Breast epithelium (tissue), 4 donors: ENCODE results near the gene AQP10. TPM values are rescaled to one million over a fixed set of nuclear protein-coding genes. Genes with fewer than 3 reads are reported as not detected.
"Not testable (repeated sequence)": the region's sequence is repeated elsewhere in the genome, so short reads cannot be mapped to it uniquely, and the experiment has no call there.

ENCODE experiments used
- DNase-seq, 2 donors: peaks; one replicate each; pipeline ENCODE4 v3.0.0-alpha.2; 2019; ENCODE audit warnings: low spot score in 2 of 2
- H3K27ac ChIP-seq, 2 donors: fragments of 200-600 bp; sonication (generic) in 1 of 2; one replicate each; pipeline ENCODE4 v1.5.1; 2016 to 2019; ENCODE audit warnings: mild to moderate bottlenecking in 1 of 2
- H3K27me3 ChIP-seq, 2 donors: fragments of 200-600 bp; sonication (generic) in 1 of 2; one replicate each; pipeline versions ENCODE4 v1.5.1 to v1.6.0; 2017 to 2019; ENCODE audit warnings: control low read depth in 1 of 2, mild to moderate bottlenecking in 1 of 2
- H3K36me3 ChIP-seq: fragments of 200-600 bp; one replicate; pipeline ENCODE4 v1.5.1; 2019
- H3K4me1 ChIP-seq, 2 donors: fragments of 200-600 bp; sonication (generic); one replicate each; pipeline ENCODE4 v1.5.1; 2016 to 2019; ENCODE audit warnings: control low read depth in 1 of 2
- H3K4me3 ChIP-seq, 3 donors: fragments of 200-600 bp; sonication (generic); 1 replicate in 2 of 3; 2 replicates in 1 of 3; pipeline ENCODE4 v1.5.1; 2016 to 2019; ENCODE audit warnings: mild to moderate bottlenecking in 3 of 3, moderate library complexity in 2 of 3
- H3K9me3 ChIP-seq, 2 donors: fragments of 200-600 bp; sonication (generic) in 1 of 2; one replicate each; pipeline ENCODE4 v1.5.1; 2016 to 2019; ENCODE audit warnings: control low read depth in 1 of 2
- POLR2A ChIP-seq: fragments of 450-650 bp; IDR thresholded peaks from one replicate; pipeline ENCODE4 v1.6.1; 2016; ENCODE audit warnings: antibody characterized with exemption, mild to moderate bottlenecking, moderate library complexity
- POLR2AphosphoS5 ChIP-seq, 3 donors: sonication (generic); formaldehyde crosslinking; IDR thresholded peaks; one replicate each; pipeline ENCODE4 v1.6.1; 2017; ENCODE audit warnings: antibody characterized with exemption in 3 of 3
- intact Hi-C: fragments of 100-400 bp; cut with DNase I; formaldehyde crosslinking; loops from one replicate; pipeline ENCODE4 v1.15.1; 2023; ENCODE audit warnings: low total_unique reads
- total RNA-seq, 3 donors: library from RNA; depleted of rRNA; stranded (reverse); fragments of >200 nt; gene quantifications; one replicate each; pipeline ENCODE4 v1.1.0, GENCODE V29; 2016
- TF ChIP-seq, protein P1 (sequence below), 3 donors: fragments of 450-650 bp; IDR thresholded peaks; one replicate each; pipeline ENCODE4 v1.5.1; 2016 to 2017; ENCODE audit warnings: antibody characterized with exemption in 3 of 3, mild to moderate bottlenecking in 3 of 3, moderate library complexity in 3 of 3

AQP10 gene
- total RNA-seq, 3 donors from 2014 or later = 0.44 TPM; not detected in 2

DNA sequence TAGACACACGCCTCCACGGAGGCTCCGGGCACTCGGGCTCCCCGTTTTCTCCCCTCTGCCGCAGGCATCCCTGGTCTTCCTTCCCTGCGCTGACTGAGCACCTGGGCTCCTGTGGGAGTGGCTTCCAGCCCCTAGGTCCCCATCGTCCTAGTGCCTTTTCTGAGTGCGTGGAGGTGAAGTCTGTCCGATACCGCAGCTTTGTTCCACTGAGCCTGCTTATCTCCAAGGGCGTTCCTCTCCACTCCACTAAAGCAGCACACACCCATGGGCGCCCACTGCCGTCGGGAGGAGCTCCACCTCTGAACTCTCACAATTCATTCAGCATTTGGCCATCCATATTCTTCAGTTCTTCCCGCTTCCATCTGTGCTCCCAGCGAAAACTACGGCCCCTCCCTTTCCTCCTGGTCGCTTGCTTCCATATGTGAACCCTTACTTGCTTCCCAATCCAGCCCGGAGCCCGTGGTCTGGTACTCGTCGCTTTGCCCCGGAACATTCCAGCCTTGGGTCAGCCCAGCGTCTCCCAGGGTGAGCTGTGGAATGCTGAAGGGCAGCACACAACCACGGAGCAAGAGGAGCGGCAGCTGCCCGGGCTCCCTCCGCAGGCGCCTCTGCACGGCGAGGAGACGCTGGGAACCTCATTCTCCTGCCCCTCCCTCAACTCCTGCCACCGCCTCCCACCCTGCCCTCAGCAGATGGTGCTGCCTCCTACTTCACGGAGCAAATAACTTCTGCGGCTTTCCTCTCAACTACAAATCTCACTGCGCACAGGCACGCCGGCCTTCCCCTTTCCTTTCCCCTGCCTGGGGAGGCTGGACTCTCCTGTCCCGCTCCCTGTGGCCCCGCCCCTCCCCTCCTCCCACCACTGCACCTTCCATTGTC is 31.9 kb downstream of the AQP10 start:
- Histone ChIP-seq H3K9me3 (no peaks in the 10 kb centered on the region), H3K4me3 (peak overlapping the region; percentile 33 to 65 (median 50)), H3K4me1 (no peaks in the 10 kb centered on the region), H3K36me3 (no peaks in the 10 kb centered on the region), H3K27ac (peak overlapping the region; percentile 50 to 52), H3K27me3 (no peaks in the 10 kb centered on the region)
- TF ChIP-seq POLR2AphosphoS5 (IDR thresholded peaks at IDR 0.05) (peak in 1 of 3 donors; percentile 7), POLR2A (no peak)
- intact Hi-C loops = no loop called here
- peak; percentile 30 to 57 for DNase-seq

DNA sequence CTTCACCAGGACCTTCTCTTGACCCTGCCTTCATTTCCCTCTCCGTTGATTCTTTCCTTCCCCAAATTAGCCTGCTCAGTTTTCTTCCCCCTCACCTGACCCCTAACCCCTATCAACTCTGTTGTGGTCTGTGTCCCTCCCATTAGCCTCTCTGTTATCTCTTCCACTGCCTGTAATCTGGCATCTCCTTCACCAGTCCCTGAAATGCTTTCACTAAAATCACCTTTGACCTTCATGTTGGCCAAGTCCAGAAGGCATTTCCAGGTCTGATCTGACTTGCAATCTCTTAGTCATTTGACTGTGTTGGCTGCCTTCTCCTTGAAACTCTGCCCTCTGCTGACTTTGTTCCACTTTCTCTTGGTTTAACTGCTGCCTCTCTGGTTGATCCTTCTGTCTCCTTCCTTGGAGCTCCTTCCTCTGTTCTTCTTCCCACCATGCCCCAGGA is 32.6 kb downstream of the AQP10 start:
- no peaks in the 10 kb centered on the region for H3K27me3 ChIP-seq
- no peak for DNase-seq
- intact Hi-C loops = no loop called here
- H3K36me3 ChIP-seq = no peaks in the 10 kb centered on the region
- H3K4me1 ChIP-seq = no peaks in the 10 kb centered on the region
- H3K4me3 ChIP-seq = peak overlapping the region; percentile 33 to 65 (median 50)
- no peaks in the 10 kb centered on the region for H3K9me3 ChIP-seq
- TF ChIP-seq POLR2AphosphoS5 (IDR thresholded peaks at IDR 0.05) (no peak), POLR2A (no peak)
- TF ChIP-seq, protein P1, sequence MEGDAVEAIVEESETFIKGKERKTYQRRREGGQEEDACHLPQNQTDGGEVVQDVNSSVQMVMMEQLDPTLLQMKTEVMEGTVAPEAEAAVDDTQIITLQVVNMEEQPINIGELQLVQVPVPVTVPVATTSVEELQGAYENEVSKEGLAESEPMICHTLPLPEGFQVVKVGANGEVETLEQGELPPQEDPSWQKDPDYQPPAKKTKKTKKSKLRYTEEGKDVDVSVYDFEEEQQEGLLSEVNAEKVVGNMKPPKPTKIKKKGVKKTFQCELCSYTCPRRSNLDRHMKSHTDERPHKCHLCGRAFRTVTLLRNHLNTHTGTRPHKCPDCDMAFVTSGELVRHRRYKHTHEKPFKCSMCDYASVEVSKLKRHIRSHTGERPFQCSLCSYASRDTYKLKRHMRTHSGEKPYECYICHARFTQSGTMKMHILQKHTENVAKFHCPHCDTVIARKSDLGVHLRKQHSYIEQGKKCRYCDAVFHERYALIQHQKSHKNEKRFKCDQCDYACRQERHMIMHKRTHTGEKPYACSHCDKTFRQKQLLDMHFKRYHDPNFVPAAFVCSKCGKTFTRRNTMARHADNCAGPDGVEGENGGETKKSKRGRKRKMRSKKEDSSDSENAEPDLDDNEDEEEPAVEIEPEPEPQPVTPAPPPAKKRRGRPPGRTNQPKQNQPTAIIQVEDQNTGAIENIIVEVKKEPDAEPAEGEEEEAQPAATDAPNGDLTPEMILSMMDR (IDR thresholded peaks at IDR 0.05) = no peak
- peak overlapping the region; percentile 50 to 52 for H3K27ac ChIP-seq

DNA sequence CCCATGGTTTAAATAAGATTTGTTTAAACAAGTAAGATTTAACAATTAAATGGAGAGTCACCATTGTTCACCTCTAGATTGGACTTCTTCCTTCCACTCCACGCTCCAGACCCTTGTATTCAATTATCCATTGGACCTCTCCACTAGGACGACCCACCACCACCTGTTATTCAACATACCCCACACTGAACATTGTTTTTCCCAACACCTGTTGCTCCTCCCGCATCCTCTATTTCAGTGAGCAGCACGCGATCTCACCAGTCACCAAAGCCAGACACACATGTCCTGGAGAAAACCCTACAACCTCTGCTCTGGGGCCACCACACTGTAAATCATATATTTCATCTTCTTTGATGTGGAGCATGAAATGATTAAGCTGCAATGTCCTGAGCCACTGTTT is 33.1 kb downstream of the AQP10 start:
- TF ChIP-seq POLR2AphosphoS5 (IDR thresholded peaks at IDR 0.05) = no peak
- TF ChIP-seq POLR2A = no peak
- TF ChIP-seq, protein P1 (IDR thresholded peaks at IDR 0.05) = no peak
- no peaks in the 10 kb centered on the region for H3K36me3 ChIP-seq
- DNase-seq = no peak
- no peaks in the 10 kb centered on the region for H3K9me3 ChIP-seq
- no peak overlapping the region for H3K27ac ChIP-seq
- no peaks in the 10 kb centered on the region for H3K27me3 ChIP-seq
- no peak overlapping the region for H3K4me3 ChIP-seq
- no peaks in the 10 kb centered on the region for H3K4me1 ChIP-seq
- intact Hi-C loops = no loop called here

DNA sequence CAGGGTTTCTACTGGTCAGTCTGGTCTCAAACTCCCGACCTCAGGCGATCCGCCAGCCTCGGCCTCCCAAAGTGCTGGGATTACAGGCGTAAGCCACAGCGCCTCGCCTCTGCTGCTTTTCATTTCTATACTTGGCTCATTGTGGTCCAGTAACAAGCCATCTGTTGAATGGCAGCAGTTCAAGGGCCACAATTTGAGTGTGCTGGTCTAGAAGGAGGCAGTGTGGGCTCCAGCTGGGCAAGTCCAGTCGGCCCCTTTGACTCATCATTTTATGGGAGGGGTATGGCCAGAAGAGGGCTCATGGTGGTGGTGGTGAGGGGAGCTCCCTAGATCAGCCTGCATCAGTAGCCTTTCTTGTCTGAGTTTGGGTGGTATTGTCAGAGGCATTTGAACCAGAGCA is 37.6 kb downstream of the AQP10 start:
- Histone ChIP-seq H3K36me3 (no peaks in the 10 kb centered on the region), H3K4me1 (no peaks in the 10 kb centered on the region), H3K27ac (no peak overlapping the region), H3K27me3 (no peaks in the 10 kb centered on the region), H3K9me3 (no peaks in the 10 kb centered on the region), H3K4me3 (no peak overlapping the region)
- no peak for TF ChIP-seq POLR2A
- no peak for TF ChIP-seq POLR2AphosphoS5 (IDR thresholded peaks at IDR 0.05)
- DNase-seq = no peak
- intact Hi-C loops = no loop called here

DNA sequence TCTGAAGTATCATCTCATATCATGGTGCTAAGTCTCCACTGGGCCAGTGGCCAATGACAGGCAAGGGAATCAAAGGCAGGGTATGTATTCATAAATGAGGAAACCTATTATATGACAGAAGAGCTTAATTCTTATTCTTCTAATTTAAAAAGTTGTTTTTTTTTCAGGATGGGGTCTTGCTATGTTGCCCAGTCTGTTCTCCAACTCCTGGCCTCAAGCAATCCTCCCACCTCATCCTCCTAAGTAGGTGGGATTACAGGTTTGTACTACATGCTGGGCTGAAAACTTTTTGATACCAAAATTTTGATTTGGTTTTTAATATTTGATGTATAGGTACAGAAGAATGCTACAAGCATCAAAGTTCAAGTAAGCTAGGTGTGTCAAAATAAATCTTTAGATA is 39.4 kb downstream of the AQP10 start:
- H3K36me3 ChIP-seq = no peaks in the 10 kb centered on the region
- intact Hi-C loops = no loop called here
- no peak for TF ChIP-seq POLR2A
- TF ChIP-seq POLR2AphosphoS5 (IDR thresholded peaks at IDR 0.05) = no peak
- TF ChIP-seq, protein P1 (IDR thresholded peaks at IDR 0.05) = no peak

DNA sequence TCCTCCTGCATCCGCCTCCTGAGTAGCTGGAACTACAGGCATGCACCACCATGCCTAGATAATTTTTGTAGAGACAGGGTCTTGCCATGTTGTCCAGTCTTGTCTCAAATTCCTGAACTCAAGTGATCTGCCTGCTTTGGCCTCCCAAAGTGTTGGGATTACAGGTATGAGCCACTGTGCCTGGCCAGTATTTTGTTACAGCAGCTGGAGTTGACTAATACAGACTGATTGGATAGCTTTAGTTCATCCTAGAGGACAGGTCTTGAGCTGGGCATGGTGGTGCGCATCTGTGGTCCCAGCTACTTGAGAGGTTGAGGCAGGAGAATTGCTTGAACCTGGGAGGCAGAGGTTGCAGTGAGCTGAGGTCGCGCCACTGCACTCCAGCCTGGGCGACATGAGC is 40.0 kb downstream of the AQP10 start:
- intact Hi-C loops, DNase-seq, H3K4me3 ChIP-seq, H3K27me3 ChIP-seq, H3K27ac ChIP-seq, H3K36me3 ChIP-seq, H3K9me3 ChIP-seq, H3K4me1 ChIP-seq: not testable (repeated sequence)

More for the DNA sequence above, 39.4 kb downstream of the AQP10 start:
- H3K4me1 ChIP-seq = no peaks in the 10 kb centered on the region
- no peak for DNase-seq
- no peak overlapping the region for H3K4me3 ChIP-seq
- no peaks in the 10 kb centered on the region for H3K9me3 ChIP-seq
- H3K27me3 ChIP-seq = no peaks in the 10 kb centered on the region
- H3K27ac ChIP-seq = no peak overlapping the region
